Measurements from ENCODE around the gene RNASEH1. TPM values are rescaled to one million over a fixed set of nuclear protein-coding genes. Genes with fewer than 3 reads are reported as not detected.
A peak's percentile ranks its signal among the peaks of the same experiment; 100 is the strongest.

RNASEH1 gene
- polyA plus RNA-seq, 3 donors, result 6.8 to 16.4 (median 14.2) TPM

- Mint-ChIP-seq H3K27me3 (ENCODE audit: low read depth in 3 of 3) (no peaks in the 10 kb centered on the region), H3K36me3 (peaks cover 35 to 43% of the 10 kb centered on the region in 2 donors), H3K4me3 (no peak overlapping the region), H3K4me1 (no peaks in the 10 kb centered on the region), H3K9me3 (no peaks in the 10 kb centered on the region), H3K27ac (no peak overlapping the region)
- WGBS (ENCODE audit: insufficient coverage), result 100% methylated on average over 1 of the region's 4 CpGs
- Histone ChIP-seq H3K27ac (ENCODE audit: low read depth in 1 of 2, low read length in 2 of 2) (peak overlapping the region in 1 of 2 donors; percentile 14), H3K4me3 (replicated peaks in 1 of 3; ENCODE audit: low read depth in 2 of 3, low read length in 3 of 3) (no peak overlapping the region), H3K9ac (ENCODE audit: insufficient read depth, low read length, poor library complexity, severe bottlenecking) (no peak overlapping the region), H3K79me2 (ENCODE audit: insufficient read depth, low read length) (no peaks in the 10 kb centered on the region), H3K9me3 (replicated peaks in 1 of 2; ENCODE audit: control insufficient read depth in 1 of 2, insufficient read depth in 1 of 2, low read length in 2 of 2) (no peaks in the 10 kb centered on the region), H2AFZ (ENCODE audit: insufficient read depth, low read depth, low read length, poor library complexity, severe bottlenecking) (no peak overlapping the region), H3K27me3 (ENCODE audit: control insufficient read depth in 2 of 2, insufficient read depth in 2 of 2, low read length in 2 of 2) (no peaks in the 10 kb centered on the region), H3K4me1 (ENCODE audit: control insufficient read depth in 1 of 2, insufficient read depth in 2 of 2, low read length in 2 of 2) (no peaks in the 10 kb centered on the region), H4K20me1 (ENCODE audit: insufficient read depth, low read length) (peaks cover 27% of the 10 kb centered on the region), H3K4me2 (replicated peaks; ENCODE audit: extremely low read depth, low read length, poor library complexity, severe bottlenecking) (no peak overlapping the region), H3K36me3 (replicated peaks in 1 of 2; ENCODE audit: control insufficient read depth in 1 of 2, insufficient read depth in 2 of 2, low read length in 2 of 2) (peaks cover 39 to 54% of the 10 kb centered on the region in 2 donors)
- DNase-seq, result no peak
- intact Hi-C loops (cut with micrococcal nuclease), result loop anchor here in 1 of 2 donors (5.0 kb wide), 1 partner anchor 37 kb away; no protein-coding TSS in a partner anchor
- no peak for TF ChIP-seq CTCF (IDR thresholded peaks at IDR 0.05)
Measured at GRCh38 chr2:3584608-3585260, 26.6 kb upstream of the RNASEH1 start.

GRCh38 chr2:3584076-3584475 is 25.9 kb upstream of the RNASEH1 start:
- no peak for DNase-seq
- Histone ChIP-seq H3K4me3 (replicated peaks in 1 of 3; ENCODE audit: low read depth in 2 of 3, low read length in 3 of 3) (no peak overlapping the region), H2AFZ (ENCODE audit: insufficient read depth, low read depth, low read length, poor library complexity, severe bottlenecking) (no peak overlapping the region), H3K9me3 (replicated peaks in 1 of 2; ENCODE audit: control insufficient read depth in 1 of 2, insufficient read depth in 1 of 2, low read length in 2 of 2) (no peaks in the 10 kb centered on the region), H3K27me3 (ENCODE audit: control insufficient read depth in 2 of 2, insufficient read depth in 2 of 2, low read length in 2 of 2) (no peaks in the 10 kb centered on the region), H3K9ac (ENCODE audit: insufficient read depth, low read length, poor library complexity, severe bottlenecking) (no peak overlapping the region), H4K20me1 (ENCODE audit: insufficient read depth, low read length) (peaks cover 34% of the 10 kb centered on the region), H3K79me2 (ENCODE audit: insufficient read depth, low read length) (peaks cover 4% of the 10 kb centered on the region), H3K4me2 (replicated peaks; ENCODE audit: extremely low read depth, low read length, poor library complexity, severe bottlenecking) (no peak overlapping the region), H3K4me1 (ENCODE audit: control insufficient read depth in 1 of 2, insufficient read depth in 2 of 2, low read length in 2 of 2) (no peaks in the 10 kb centered on the region), H3K36me3 (replicated peaks in 1 of 2; ENCODE audit: control insufficient read depth in 1 of 2, insufficient read depth in 2 of 2, low read length in 2 of 2) (peaks cover 45 to 60% of the 10 kb centered on the region in 2 donors), H3K27ac (ENCODE audit: low read depth in 1 of 2, low read length in 2 of 2) (no peak overlapping the region)
- intact Hi-C loops (cut with micrococcal nuclease), result loop anchor here in 1 of 2 donors (5.0 kb wide), 1 partner anchor 37 kb away; no protein-coding TSS in a partner anchor
- H3K27me3 Mint-ChIP-seq (ENCODE audit: low read depth in 3 of 3), result no peaks in the 10 kb centered on the region
- no peaks in the 10 kb centered on the region for H3K4me1 Mint-ChIP-seq
- H3K36me3 Mint-ChIP-seq, result peaks cover 42 to 50% of the 10 kb centered on the region in 2 donors
- WGBS (ENCODE audit: insufficient coverage), result 100% methylated on average over 5 of the region's 6 CpGs
- peak overlapping the region in 1 of 7 donors; percentile 68 for H3K27ac Mint-ChIP-seq
- no peaks in the 10 kb centered on the region for H3K9me3 Mint-ChIP-seq
- no peak overlapping the region for H3K4me3 Mint-ChIP-seq
- no peak for TF ChIP-seq CTCF (IDR thresholded peaks at IDR 0.05)
